Activated CD8-positive, alpha-beta T cell treated with anti-CD3 and anti-CD28 coated beads, Interleukin-2, amount 10 ng/mL, durations not matched to agents 7 days and 5 days (primary cell): ENCODE results near the gene CDX4. TPM values are rescaled to one million over a fixed set of nuclear protein-coding genes. Genes with fewer than 3 reads are reported as not detected.

Experiments used
- ATAC-seq: fragments of 150-1000 bp; cut with Tn5 transposase; one replicate; pipeline ENCODE4 v1.10.0; 2021; ENCODE audit warnings: moderate library complexity
- CTCF ChIA-PET: fragments of 350-600 bp; sonication (Branson Sonifier 250); formaldehyde crosslinking; loops from one replicate; lab custom pipeline; 2021; ENCODE audit warnings: antibody characterized with exemption; lab: Charles Lee
- POLR2A ChIA-PET: fragments of 350-600 bp; sonication (Branson Sonifier 250); formaldehyde crosslinking; loops from one replicate; lab custom pipeline; 2021; ENCODE audit warnings: antibody characterized with exemption; lab: Charles Lee
- DNase-seq: peaks from one replicate; pipeline ENCODE4 v3.0.0-alpha.2; 2020
- H3K27ac Mint-ChIP-seq: one replicate; pipeline ENCODE4 v1.8.0; 2021; ENCODE audit warnings: mild to moderate bottlenecking, mixed read lengths
- H3K27me3 Mint-ChIP-seq: one replicate; pipeline ENCODE4 v1.8.0; 2021; ENCODE audit warnings: low read depth, mixed read lengths
- H3K36me3 Mint-ChIP-seq: one replicate; pipeline ENCODE4 v1.8.0; 2021; ENCODE audit warnings: low read depth, mixed read lengths
- H3K4me1 Mint-ChIP-seq: one replicate; pipeline ENCODE4 v1.8.0; 2021; ENCODE audit warnings: low read depth, mixed read lengths
- H3K4me3 Mint-ChIP-seq: one replicate; pipeline ENCODE4 v1.8.0; 2021; ENCODE audit warnings: mild to moderate bottlenecking, mixed read lengths
- H3K9me3 Mint-ChIP-seq: one replicate; pipeline ENCODE4 v1.8.0; 2022; ENCODE audit warnings: mixed read lengths; ENCODE audit not compliant: insufficient read depth
- total RNA-seq, 2 experiments: library from RNA; stranded (reverse); gene quantifications; one replicate each; pipeline ENCODE4 v1.2.3, GENCODE V29; 2021

CDX4 gene, protein sequence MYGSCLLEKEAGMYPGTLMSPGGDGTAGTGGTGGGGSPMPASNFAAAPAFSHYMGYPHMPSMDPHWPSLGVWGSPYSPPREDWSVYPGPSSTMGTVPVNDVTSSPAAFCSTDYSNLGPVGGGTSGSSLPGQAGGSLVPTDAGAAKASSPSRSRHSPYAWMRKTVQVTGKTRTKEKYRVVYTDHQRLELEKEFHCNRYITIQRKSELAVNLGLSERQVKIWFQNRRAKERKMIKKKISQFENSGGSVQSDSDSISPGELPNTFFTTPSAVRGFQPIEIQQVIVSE
- total RNA-seq: not detected

DNA sequence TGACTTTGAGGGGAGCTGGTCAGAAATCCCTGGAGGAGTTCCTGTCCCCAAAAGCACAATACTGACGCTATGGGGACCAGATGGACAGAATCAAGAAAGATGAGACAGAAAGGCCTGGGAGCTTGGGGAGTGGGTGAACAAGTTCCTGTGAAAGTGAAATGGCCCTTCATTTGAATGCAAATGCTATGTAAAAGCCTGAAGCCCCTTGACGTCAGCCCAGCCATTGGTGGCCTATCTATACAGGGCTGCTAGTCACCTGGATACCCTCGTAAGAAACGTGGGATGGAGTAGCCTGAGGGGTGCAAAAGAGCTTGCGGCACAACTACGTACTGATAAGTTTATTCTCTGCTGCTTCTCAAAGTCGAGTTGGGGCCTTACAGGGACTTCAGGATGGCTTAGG, at the start of gene CDX4:
Gene CDX4, plus strand, starts transcription at position 223 of the 400 bp plus-strand sequence. CDS start 201 bp downstream, outside the sequence.
- Mint-ChIP-seq H3K9me3 (no peaks in the 10 kb centered on the region), H3K27ac (peak within 1 kb of the TSS; percentile 43), H3K36me3 (no peaks in the 10 kb centered on the region), H3K4me1 (no peaks in the 10 kb centered on the region), H3K27me3 (peaks cover 23% of the 10 kb centered on the region), H3K4me3 (no peak within 1 kb of the TSS)
- ATAC-seq (no peak), DNase-seq (no peak)
- CTCF ChIA-PET: no interaction called here
- POLR2A ChIA-PET: no interaction called here

DNA sequence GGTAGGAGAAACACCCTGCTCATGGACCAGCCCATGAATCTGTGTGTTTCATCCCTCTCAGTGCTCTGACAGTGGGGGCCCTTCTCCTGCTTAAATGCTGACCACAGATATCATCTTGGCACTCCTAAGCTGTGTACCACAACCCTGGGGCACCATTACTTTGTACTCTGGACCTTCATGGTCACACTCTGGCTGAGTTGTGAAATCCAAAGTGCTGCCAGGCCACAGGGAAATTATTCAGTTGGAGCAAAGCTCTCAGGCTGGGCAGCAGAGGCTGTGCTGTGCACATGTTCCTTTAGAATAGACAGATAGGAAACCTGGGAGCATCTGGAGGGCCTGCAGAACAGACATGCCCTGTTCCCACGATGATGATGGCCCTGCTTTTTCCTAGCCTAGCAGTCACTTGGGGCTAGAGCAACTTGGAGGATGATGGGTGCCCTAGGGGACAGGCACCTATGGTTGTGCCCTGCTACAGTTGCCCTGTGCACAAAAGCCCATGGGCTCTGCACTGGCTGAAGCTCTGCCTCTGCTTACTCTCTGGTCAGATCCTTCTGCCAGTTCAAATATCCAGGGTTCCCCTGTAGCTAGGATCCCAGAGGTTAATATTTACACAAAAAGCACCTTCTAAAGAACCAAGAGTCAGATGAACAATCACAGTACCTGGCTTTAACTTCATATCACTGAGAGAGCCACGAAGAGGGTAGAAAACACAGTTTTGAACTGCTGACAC, 48.5 kb upstream of the CDX4 start:
- Mint-ChIP-seq H3K4me3 (no peak overlapping the region), H3K27ac (no peak overlapping the region), H3K36me3 (no peaks in the 10 kb centered on the region), H3K27me3 (no peaks in the 10 kb centered on the region), H3K9me3 (no peaks in the 10 kb centered on the region), H3K4me1 (no peaks in the 10 kb centered on the region)
- CTCF ChIA-PET: no interaction called here
- no peak for ATAC-seq
- POLR2A ChIA-PET: no interaction called here
- DNase-seq: no peak

DNA sequence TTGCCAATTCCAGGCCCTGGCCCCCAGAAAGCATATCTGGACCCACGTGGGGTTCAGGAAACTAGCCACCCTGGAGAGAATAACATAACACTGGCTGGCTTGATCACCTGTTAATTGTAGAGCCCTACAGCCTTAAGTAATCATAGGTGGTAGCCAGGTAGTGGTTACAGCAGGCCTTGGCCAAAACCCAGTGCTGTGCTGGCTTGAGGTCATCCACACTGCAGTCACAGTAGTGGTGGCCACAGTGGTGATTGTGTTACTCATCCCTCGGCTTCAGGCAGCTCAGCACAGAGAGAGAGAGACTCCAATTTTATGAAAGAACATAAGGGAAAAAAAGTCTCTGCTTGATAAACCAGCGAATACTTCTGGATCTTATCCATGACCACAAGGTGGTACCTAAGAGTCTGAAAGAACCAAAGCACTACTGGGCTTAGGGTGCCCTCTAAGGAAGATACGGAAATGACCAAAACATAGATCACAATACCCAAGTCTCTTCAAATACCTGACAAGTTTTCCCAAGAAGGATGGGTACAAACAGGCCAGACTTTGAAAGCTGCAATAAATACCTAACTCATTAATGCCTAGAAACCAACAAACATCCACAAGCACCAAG, 46.6 kb upstream of the CDX4 start:
- ATAC-seq (no peak), DNase-seq (no peak)
- H3K4me1 Mint-ChIP-seq: no peaks in the 10 kb centered on the region
- H3K4me3 Mint-ChIP-seq: no peak overlapping the region
- ChIA-PET CTCF (no interaction called here), POLR2A (no interaction called here)
- no peaks in the 10 kb centered on the region for H3K9me3 Mint-ChIP-seq
- no peak overlapping the region for H3K27ac Mint-ChIP-seq
- no peaks in the 10 kb centered on the region for H3K36me3 Mint-ChIP-seq
- no peaks in the 10 kb centered on the region for H3K27me3 Mint-ChIP-seq

DNA sequence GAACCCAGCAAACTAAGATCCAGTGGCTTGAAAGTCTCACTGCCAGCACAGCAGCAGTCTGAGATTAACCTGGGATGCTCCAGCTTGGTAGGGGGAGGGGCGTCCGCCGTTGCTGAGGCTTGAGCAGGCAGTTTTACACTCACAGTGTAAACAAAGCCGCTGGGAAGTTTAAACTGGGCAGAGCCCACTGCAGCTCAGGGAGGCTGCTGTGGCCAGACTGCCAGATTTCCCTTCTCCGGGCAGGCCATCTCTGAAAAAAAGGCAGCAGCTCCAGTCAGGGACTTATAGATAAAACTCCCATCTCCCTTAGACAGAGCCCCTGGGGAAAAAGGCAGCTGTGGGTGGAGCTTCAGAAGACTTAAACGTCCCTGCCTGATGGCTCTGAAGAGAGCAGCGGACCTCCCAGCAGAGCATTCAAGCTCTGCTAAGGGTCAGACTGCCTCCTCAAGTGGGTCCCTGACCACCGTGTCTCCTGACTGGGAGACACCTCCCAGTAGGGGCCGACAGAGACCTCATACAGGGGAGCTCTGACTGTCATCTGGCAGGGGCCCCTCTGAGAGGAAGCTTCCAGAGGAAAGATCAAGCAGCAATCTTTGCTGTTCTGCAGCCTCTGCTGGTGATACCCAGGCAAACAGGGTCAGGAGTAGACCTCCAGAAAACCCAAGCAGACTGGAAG, 45.1 kb upstream of the CDX4 start:
- Mint-ChIP-seq H3K27me3 (no peaks in the 10 kb centered on the region), H3K27ac (no peak overlapping the region), H3K36me3 (no peaks in the 10 kb centered on the region), H3K4me3 (no peak overlapping the region), H3K9me3 (no peaks in the 10 kb centered on the region), H3K4me1 (no peaks in the 10 kb centered on the region)
- DNase-seq: no peak
- ATAC-seq: no peak
- ChIA-PET POLR2A (no interaction called here), CTCF (no interaction called here)

DNA sequence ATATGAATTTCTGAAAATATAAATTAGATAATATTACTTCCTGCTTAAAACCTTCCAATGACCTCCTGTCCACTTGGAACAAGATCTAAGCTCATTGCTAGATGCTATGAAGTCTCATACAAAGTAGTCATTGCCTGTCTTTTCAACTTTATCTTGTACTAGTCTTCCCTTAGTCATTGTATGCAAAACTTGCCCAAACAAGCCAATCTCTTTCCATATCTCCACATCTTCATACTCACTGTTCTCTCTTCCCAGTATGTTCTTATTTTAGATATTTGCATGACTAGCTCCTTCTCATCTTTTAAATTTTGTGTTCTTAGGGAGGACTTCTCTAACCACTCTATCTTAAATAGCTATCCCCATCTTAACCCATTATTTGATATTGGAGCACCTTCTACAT, 33.9 kb upstream of the CDX4 start:
- no peaks in the 10 kb centered on the region for H3K36me3 Mint-ChIP-seq
- no peak for DNase-seq
- ATAC-seq: no peak
- no peaks in the 10 kb centered on the region for H3K4me1 Mint-ChIP-seq
- H3K27ac Mint-ChIP-seq: no peak overlapping the region
- ChIA-PET CTCF (no interaction called here), POLR2A (no interaction called here)
- H3K9me3 Mint-ChIP-seq: no peaks in the 10 kb centered on the region
- no peak overlapping the region for H3K4me3 Mint-ChIP-seq
- no peaks in the 10 kb centered on the region for H3K27me3 Mint-ChIP-seq

DNA sequence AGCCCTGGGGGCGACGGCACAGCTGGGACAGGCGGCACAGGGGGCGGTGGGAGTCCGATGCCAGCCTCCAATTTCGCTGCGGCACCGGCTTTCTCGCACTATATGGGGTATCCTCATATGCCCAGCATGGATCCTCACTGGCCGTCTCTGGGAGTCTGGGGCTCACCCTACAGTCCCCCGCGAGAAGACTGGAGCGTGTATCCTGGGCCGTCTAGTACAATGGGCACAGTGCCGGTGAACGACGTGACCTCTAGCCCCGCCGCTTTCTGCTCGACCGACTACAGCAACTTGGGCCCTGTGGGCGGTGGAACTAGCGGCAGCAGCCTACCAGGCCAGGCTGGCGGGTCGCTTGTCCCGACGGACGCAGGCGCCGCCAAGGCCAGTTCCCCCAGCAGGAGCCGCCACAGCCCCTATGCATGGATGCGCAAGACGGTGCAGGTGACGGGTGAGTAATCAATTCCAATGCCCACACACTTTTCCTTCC, 500 bp downstream of the CDX4 start:
- Mint-ChIP-seq H3K4me1 (no peaks in the 10 kb centered on the region), H3K27ac (no peak overlapping the region), H3K9me3 (no peaks in the 10 kb centered on the region), H3K4me3 (no peak overlapping the region), H3K27me3 (peaks cover 23% of the 10 kb centered on the region), H3K36me3 (no peaks in the 10 kb centered on the region)
- ATAC-seq: no peak
- POLR2A ChIA-PET: no interaction called here
- CTCF ChIA-PET: no interaction called here
- DNase-seq: no peak

DNA sequence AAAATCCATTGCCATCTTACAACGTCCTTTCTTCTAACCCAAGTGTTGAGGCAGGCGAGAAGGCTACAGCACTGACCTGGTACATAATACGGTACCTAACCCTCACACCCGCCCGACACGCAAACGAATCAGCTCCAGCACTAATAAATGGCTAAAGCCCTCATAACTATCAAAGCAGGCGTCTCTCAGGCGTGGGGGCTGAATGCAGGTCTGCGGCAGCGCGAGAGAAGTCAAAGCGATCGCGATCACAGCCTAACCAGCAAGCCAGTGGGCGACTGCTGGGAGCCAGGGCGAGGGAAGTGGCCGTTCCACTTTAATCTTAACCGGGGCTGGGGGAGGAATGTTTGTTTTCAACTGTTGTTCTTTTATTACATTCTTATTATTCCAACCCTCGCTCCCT, 1.5 kb downstream of the CDX4 start:
- DNase-seq: no peak

DNA sequence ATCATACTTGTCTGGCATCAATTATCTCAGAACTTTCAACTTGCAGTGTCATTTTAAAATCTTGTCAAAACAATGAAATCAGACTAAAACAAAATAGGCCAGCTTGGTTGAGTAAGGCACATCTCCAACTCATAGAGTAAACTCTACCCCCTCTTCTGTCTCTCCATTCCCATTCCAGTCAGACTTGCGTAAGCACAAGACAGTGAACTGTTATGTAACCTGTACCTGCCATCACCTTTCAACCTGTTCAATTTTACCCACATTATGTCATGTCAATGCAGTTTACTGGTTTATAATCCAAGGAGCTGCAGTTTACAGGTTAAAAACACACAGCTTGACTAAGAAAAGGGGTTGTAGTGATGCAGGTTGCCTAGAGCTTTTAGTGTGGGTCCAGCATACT, 8.3 kb downstream of the CDX4 start:
- Mint-ChIP-seq H3K9me3 (no peaks in the 10 kb centered on the region), H3K4me1 (no peaks in the 10 kb centered on the region), H3K27me3 (peaks cover 2% of the 10 kb centered on the region), H3K4me3 (no peak overlapping the region), H3K27ac (no peak overlapping the region), H3K36me3 (no peaks in the 10 kb centered on the region)
- ATAC-seq (no peak), DNase-seq (no peak)
- CTCF ChIA-PET: no interaction called here
- POLR2A ChIA-PET: no interaction called here

More for the DNA sequence above, 1.5 kb downstream of the CDX4 start:
- Mint-ChIP-seq H3K4me1 (no peaks in the 10 kb centered on the region), H3K4me3 (no peak overlapping the region), H3K9me3 (no peaks in the 10 kb centered on the region), H3K27ac (no peak overlapping the region), H3K36me3 (no peaks in the 10 kb centered on the region), H3K27me3 (peaks cover 23% of the 10 kb centered on the region)
- ChIA-PET CTCF (no interaction called here), POLR2A (no interaction called here)
- no peak for ATAC-seq

DNA sequence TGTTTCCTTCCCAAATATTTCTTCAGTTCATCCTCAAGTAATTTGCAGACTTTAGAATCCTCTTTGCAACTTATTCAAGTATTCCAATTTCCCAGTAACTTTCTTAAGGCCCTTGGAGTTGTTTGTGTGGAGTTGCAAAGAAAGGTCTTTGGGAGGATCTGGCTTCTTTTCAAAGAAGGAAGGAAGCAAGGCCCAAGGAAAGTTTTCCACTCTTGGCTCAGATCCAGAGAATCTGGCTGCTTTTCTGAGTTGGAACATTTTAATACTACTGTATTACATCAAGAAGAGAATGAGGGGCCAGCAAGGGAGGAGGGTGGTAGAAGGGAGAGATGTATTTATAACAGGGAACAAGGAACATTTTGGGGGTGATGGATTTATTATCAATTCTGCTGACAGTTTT, 10.5 kb downstream of the CDX4 start:
- ATAC-seq (no peak), DNase-seq (no peak)
- Mint-ChIP-seq H3K27me3 (peaks cover 2% of the 10 kb centered on the region), H3K4me3 (no peak overlapping the region), H3K36me3 (no peaks in the 10 kb centered on the region), H3K27ac (no peak overlapping the region), H3K9me3 (no peaks in the 10 kb centered on the region), H3K4me1 (no peaks in the 10 kb centered on the region)
- ChIA-PET CTCF (no interaction called here), POLR2A (no interaction called here)

DNA sequence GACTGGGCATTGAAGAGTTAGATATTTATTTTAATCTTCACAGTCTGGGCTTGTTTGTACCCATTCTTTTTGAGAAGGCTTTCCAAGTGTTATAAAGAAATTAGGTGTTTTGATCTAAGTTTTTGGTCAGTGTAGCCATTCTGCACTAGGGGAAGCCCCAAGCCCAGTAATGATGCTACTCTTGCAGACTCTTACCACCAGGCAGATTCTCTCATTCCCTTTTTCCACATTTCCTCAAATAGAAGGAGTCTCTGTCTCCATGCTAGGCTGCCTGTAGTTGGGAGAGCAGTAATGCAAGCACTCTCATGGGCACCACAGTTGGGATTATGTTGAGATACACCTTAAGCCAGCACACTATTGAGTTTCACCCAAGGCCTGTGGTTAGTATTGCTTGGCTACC, 21.5 kb downstream of the CDX4 start:
- Mint-ChIP-seq H3K36me3 (no peaks in the 10 kb centered on the region), H3K9me3 (no peaks in the 10 kb centered on the region), H3K4me1 (no peaks in the 10 kb centered on the region), H3K4me3 (no peak overlapping the region), H3K27ac (no peak overlapping the region), H3K27me3 (no peaks in the 10 kb centered on the region)
- ChIA-PET CTCF (no interaction called here), POLR2A (no interaction called here)
- no peak for DNase-seq
- no peak for ATAC-seq

DNA sequence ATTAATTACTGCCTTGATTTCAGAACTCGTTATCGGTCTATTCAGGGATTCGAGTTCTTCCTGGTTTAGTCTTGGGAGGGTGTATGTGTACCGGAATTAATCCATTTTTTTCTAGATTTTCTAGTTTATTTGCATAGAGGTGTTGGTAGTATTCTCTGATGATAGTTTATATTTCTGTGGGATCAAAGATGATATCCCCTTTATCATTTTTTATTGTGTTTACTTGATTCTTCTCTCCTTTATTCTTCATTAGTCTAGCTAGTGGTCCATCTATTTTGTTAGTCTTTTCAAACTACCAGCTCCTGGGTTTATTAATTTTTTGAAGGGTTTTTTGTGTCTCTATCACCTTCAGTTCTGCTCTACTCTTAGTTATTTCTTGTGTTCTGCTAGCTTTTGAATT, 32.1 kb downstream of the CDX4 start:
- Mint-ChIP-seq H3K27ac (no peak overlapping the region), H3K9me3 (peaks cover 4% of the 10 kb centered on the region), H3K4me3 (no peak overlapping the region), H3K36me3 (no peaks in the 10 kb centered on the region), H3K4me1 (no peaks in the 10 kb centered on the region), H3K27me3 (no peaks in the 10 kb centered on the region)
- CTCF ChIA-PET: no interaction called here
- DNase-seq (no peak), ATAC-seq (no peak)
- POLR2A ChIA-PET: no interaction called here

DNA sequence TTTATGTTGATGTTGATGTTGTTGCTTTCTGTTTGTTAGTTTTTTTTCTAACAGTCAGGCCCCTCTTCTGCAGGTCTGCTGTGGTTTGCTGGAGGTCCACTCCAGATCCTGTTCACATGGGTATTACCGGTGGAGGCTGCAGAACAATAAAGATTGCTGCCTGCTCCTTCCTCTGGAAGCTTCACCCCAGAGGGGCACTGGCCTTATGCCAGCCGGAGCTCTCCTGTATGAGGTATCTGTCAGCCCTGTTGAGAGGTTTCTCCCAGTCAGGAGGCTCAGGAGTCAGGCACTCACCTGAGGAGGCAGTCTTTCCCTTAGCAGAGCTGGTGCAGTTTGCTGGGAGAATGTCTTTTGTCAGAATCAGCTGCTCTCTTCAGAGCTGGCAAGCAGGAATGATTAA, 34.7 kb downstream of the CDX4 start:
- no peak for DNase-seq
- H3K36me3 Mint-ChIP-seq: no peaks in the 10 kb centered on the region
- H3K9me3 Mint-ChIP-seq: peaks cover 4% of the 10 kb centered on the region
- POLR2A ChIA-PET: no interaction called here
- H3K27ac Mint-ChIP-seq: no peak overlapping the region
- H3K27me3 Mint-ChIP-seq: no peaks in the 10 kb centered on the region
- H3K4me1 Mint-ChIP-seq: no peaks in the 10 kb centered on the region
- CTCF ChIA-PET: no interaction called here
- no peak for ATAC-seq
- no peak overlapping the region for H3K4me3 Mint-ChIP-seq
